Spleen (tissue), 11 donors: ENCODE measurements around the gene OSBPL7. TPM values are rescaled to one million over a fixed set of nuclear protein-coding genes. Genes with fewer than 3 reads are reported as not detected.

Experiments
- DNase-seq: peaks from one replicate; pipeline ENCODE4 v3.0.0-alpha.2; 2020
- H3K27ac ChIP-seq, 8 donors: fragments of 200-600 bp; sonication (generic) in 7 of 8; 1 replicate in 4 of 8; 2 replicates in 4 of 8; pipeline versions ENCODE4 v1.5.0 to v1.8.0; 2016 to 2021; ENCODE audit warnings: inconsistent platforms in 4 of 8, mild to moderate bottlenecking in 4 of 8, moderate library complexity in 1 of 8
- H3K27me3 ChIP-seq, 7 donors: fragments of 200-600 bp; sonication (generic) in 6 of 7; replicated peaks in 1 of 7; 1 replicate in 4 of 7; 2 replicates in 3 of 7; pipeline versions ENCODE4 v1.5.0 to v1.8.0; 2016 to 2021; ENCODE audit warnings: inconsistent platforms in 3 of 7, mild to moderate bottlenecking in 1 of 7
- H3K36me3 ChIP-seq, 6 donors: fragments of 200-600 bp; sonication (generic) in 5 of 6; 1 replicate in 4 of 6; 2 replicates in 2 of 6; pipeline versions ENCODE4 v1.5.0 to v1.8.0; 2016 to 2021; ENCODE audit warnings: inconsistent platforms in 2 of 6
- H3K4me1 ChIP-seq, 6 donors: fragments of 200-600 bp; sonication (generic) in 5 of 6; 1 replicate in 3 of 6; 2 replicates in 3 of 6; pipeline versions ENCODE4 v1.5.0 to v1.8.0; 2016 to 2021; ENCODE audit warnings: inconsistent platforms in 3 of 6
- H3K4me3 ChIP-seq, 8 donors: fragments of 200-600 bp; sonication (generic) in 7 of 8; 1 replicate in 4 of 8; 2 replicates in 4 of 8; pipeline versions ENCODE4 v1.5.0 to v1.8.0; 2016 to 2021; ENCODE audit warnings: inconsistent platforms in 4 of 8, mild to moderate bottlenecking in 4 of 8, moderate library complexity in 2 of 8
- H3K9me3 ChIP-seq, 8 donors: fragments of 200-600 bp; sonication (generic) in 7 of 8; 1 replicate in 4 of 8; 2 replicates in 4 of 8; pipeline versions ENCODE4 v1.5.0 to v1.8.0; 2016 to 2021; ENCODE audit warnings: inconsistent platforms in 4 of 8
- POLR2A ChIP-seq, 3 donors: fragments of 450-650 bp; IDR thresholded peaks; one replicate each; pipeline ENCODE4 v1.5.1; 2017; ENCODE audit warnings: antibody characterized with exemption in 3 of 3, mild to moderate bottlenecking in 1 of 3
- POLR2AphosphoS5 ChIP-seq, 3 donors: sonication (generic); formaldehyde crosslinking; IDR thresholded peaks; one replicate each; pipeline ENCODE4 v1.5.1; 2017; ENCODE audit warnings: antibody characterized with exemption in 3 of 3
- WGBS, 5 donors: extraction: QIAGEN DNeasy Blood & Tissue Kit in 3 of 5; methylation state at CpG; one replicate each; pipeline versions ENCODE4 v1.1.5 to v1.1.7; 2013 to 2018; 5-methylcytosine and 5-hydroxymethylcytosine counted together
- intact Hi-C: fragments of 100-400 bp; cut with DNase I; formaldehyde crosslinking; loops from one replicate; pipeline ENCODE4 v1.15.0; 2023; ENCODE audit warnings: low total_unique reads
- polyA plus RNA-seq, 3 donors: library from polyadenylated mRNA; stranded (reverse); fragments of 200-250 nt; gene quantifications; one replicate each; pipeline ENCODE4 v1.2.1, GENCODE V29; 2013
- total RNA-seq, 7 donors: library from RNA; depleted of rRNA in 3 of 7; stranded (reverse); fragments of >200 nt in 3 of 7; fragmentation: NEBNext Ultra II Directional in 4 of 7; extraction: Animal tissue kit (Norgen Biotek cat#: 25700) in 4 of 7; gene quantifications; one replicate each; pipeline versions ENCODE4 v1.1.0 to v1.2.1, GENCODE V29; 2016 to 2021
- TF ChIP-seq, protein P1 (sequence below), 11 experiments: fragments of 200-600 bp in 7 of 11; fragments of 450-650 bp in 4 of 11; sonication (generic) in 4 of 11; IDR thresholded peaks in 8 of 11; conservative IDR thresholded peaks in 3 of 11; 1 replicate in 7 of 11; 2 replicates in 4 of 11; pipeline versions ENCODE4 v1.4.0 to v1.8.0; 2016 to 2021; ENCODE audit warnings: antibody characterized with exemption in 11 of 11, inconsistent platforms in 4 of 11, mild to moderate bottlenecking in 1 of 11
- donor health status: healthy with polysubstance abuse.
- donor health status: DM: no; HTN: no; CAD: no; lungs with moderate emphysema.
- donor health status: DM: no; HTN: no; CAD: no.
- donor health status: Bipolar disorder and iron deficiency.
- donor health status: healthy.
- donor health status: DM: no; HTN: no; CAD: no.
- donor health status: DM: yes; HTN: yes; CAD: no.

Gene OSBPL7
- total and polyA plus RNA-seq, 10 donors = 7.7 to 33.3 (median 22.3) TPM

DNA sequence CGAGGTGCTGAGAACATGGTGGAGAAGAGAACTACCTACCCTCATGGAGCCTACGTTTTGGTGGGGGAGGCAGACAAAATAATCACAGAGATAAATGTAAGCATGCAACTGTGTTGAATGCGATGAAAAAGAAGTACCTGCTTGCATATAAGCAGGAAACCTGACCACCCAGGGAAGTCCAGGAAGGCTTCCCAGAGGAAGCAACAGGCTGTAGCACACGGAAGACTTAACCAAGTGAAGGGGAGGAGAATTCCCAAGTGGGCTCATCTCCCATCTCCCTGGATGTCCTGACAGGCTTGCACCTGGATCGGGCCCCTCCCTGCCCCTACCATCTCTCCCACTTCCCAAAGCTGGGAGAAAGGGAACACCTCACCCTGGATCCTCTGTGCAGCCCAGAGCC is 17.5 kb upstream of the OSBPL7 start:
- Histone ChIP-seq H3K4me3 (no peak overlapping the region), H3K9me3 (no peaks in the 10 kb centered on the region), H3K4me1 (peaks cover 21 to 94% (median 63%) of the 10 kb centered on the region in 6 donors), H3K27me3 (peaks cover 0 to 5% (median 0%) of the 10 kb centered on the region in 7 donors), H3K36me3 (peaks cover 0 to 42% (median 15%) of the 10 kb centered on the region in 6 donors), H3K27ac (peak overlapping the region in 1 of 8 donors; percentile 85)
- TF ChIP-seq POLR2AphosphoS5 (IDR thresholded peaks at IDR 0.05) (no peak), POLR2A (IDR thresholded peaks at IDR 0.05) (no peak)
- TF ChIP-seq, protein P1, sequence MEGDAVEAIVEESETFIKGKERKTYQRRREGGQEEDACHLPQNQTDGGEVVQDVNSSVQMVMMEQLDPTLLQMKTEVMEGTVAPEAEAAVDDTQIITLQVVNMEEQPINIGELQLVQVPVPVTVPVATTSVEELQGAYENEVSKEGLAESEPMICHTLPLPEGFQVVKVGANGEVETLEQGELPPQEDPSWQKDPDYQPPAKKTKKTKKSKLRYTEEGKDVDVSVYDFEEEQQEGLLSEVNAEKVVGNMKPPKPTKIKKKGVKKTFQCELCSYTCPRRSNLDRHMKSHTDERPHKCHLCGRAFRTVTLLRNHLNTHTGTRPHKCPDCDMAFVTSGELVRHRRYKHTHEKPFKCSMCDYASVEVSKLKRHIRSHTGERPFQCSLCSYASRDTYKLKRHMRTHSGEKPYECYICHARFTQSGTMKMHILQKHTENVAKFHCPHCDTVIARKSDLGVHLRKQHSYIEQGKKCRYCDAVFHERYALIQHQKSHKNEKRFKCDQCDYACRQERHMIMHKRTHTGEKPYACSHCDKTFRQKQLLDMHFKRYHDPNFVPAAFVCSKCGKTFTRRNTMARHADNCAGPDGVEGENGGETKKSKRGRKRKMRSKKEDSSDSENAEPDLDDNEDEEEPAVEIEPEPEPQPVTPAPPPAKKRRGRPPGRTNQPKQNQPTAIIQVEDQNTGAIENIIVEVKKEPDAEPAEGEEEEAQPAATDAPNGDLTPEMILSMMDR (IDR thresholded peaks at IDR 0.05 in 8 of 11, conservative IDR thresholded peaks at IDR 0.05 in 3 of 11) = no peak
- intact Hi-C loops = no loop called here
- WGBS, 5 donors = 84 to 95% (median 85%) methylated on average over 4 to 5 of the region's 5 CpGs
- DNase-seq = no peak

DNA sequence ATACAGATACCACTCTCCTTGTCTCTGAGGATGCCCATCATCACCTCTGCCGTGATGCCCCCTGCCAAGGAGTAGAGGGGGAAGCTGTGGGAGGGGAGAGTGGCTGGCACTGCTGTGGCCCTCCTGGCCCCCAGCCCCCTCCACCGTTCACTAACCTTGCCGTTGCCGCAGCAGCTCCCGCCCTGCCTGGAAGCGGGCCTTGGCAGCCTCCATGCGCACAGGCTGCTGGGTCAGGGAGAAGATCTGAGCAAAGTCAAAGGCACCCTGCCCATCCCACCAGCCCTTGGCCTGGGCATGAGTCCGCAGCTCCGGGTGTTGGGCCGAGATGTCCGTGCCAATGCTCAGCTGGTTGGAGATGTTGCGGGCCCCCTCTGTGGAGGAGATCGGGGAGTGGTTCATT is 17.0 kb upstream of the OSBPL7 start:
- peaks cover 0 to under 1% (median 0%) of the 10 kb centered on the region in 7 donors for H3K27me3 ChIP-seq
- WGBS, 5 donors = 91 to 97% (median 95%) methylated on average over 7 to 13 of the region's 13 CpGs
- no peak for TF ChIP-seq POLR2A (IDR thresholded peaks at IDR 0.05)
- TF ChIP-seq, protein P1 (IDR thresholded peaks at IDR 0.05 in 8 of 11, conservative IDR thresholded peaks at IDR 0.05 in 3 of 11) = no peak
- no peak for TF ChIP-seq POLR2AphosphoS5 (IDR thresholded peaks at IDR 0.05)
- intact Hi-C loops = no loop called here
- peaks cover 21 to 98% (median 67%) of the 10 kb centered on the region in 6 donors for H3K4me1 ChIP-seq
- no peak for DNase-seq
- peak overlapping the region in 5 of 8 donors; percentile 68 to 85 (median 79) for H3K27ac ChIP-seq
- H3K9me3 ChIP-seq = no peaks in the 10 kb centered on the region
- H3K36me3 ChIP-seq = peaks cover 0 to 42% (median 15%) of the 10 kb centered on the region in 6 donors
- no peak overlapping the region for H3K4me3 ChIP-seq

DNA sequence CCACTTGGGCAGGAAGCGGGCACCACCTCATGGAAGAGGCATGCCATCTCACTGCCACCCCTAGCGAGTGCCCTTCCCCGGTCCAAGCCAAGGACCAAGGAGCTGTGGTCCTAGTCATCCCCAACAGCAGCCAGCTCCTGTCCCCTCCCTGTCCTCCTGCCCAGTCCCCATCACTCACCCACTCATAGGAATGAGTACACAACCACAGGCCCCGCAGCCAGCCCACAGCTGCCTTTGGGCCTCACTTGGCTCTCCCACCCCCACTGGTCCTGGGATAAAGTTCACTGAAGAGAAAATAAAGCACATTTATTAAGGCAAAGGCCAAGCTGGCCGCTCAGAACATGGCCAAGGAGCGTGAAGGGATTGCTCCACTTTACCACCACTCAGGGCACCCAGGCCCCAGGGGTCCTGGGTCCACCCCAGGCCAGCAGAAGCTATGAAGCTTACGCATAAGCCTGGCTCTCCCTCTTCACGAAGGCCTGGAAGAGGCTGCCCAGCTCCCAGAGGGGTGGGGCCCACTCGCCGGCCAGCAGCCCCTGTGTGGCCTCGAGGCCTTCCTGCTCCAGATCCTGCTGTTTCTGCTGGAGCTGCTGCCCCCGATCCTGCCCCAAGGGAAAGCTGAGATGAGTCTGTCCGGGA is 15.9 kb upstream of the OSBPL7 start:
- Histone ChIP-seq H3K4me3 (no peak overlapping the region), H3K27me3 (no peaks in the 10 kb centered on the region), H3K36me3 (peaks cover 0 to 42% (median 15%) of the 10 kb centered on the region in 6 donors), H3K4me1 (peaks cover 21 to 96% (median 67%) of the 10 kb centered on the region in 6 donors), H3K27ac (peak overlapping the region; percentile 57 to 85 (median 74)), H3K9me3 (no peaks in the 10 kb centered on the region)
- intact Hi-C loops = no loop called here
- TF ChIP-seq, protein P1 (IDR thresholded peaks at IDR 0.05 in 8 of 11, conservative IDR thresholded peaks at IDR 0.05 in 3 of 11) = no peak
- TF ChIP-seq POLR2A (IDR thresholded peaks at IDR 0.05) (no peak), POLR2AphosphoS5 (IDR thresholded peaks at IDR 0.05) (peak in 2 of 3 donors; percentile 59 to 61)
- 72 to 81% (median 77%) methylated on average over 9 to 13 of the region's 13 CpGs for WGBS, 5 donors
- no peak for DNase-seq

DNA sequence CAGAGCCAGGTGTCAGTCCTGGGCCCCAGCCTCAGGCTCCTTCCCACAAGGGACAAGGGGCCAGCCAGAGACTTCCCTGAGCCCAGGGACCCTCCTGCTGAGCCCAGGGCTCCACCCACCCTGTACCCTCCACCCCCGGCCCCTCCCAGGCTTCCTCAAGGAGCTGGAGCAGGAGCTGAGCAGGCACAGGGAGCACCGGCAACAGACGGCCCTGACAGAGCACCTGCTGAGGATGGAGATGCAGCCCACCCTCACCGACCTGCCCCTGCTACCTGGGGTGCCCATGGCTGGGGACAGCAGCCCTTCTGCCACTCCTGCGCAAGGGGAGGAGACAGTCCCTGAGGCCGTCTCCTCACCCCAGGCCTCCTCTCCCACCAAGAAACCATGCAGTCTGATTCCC is 15.0 kb upstream of the OSBPL7 start:
- no peak for TF ChIP-seq POLR2A (IDR thresholded peaks at IDR 0.05)
- TF ChIP-seq POLR2AphosphoS5 (IDR thresholded peaks at IDR 0.05) = no peak
- TF ChIP-seq, protein P1 (IDR thresholded peaks at IDR 0.05 in 8 of 11, conservative IDR thresholded peaks at IDR 0.05 in 3 of 11) = no peak
- H3K27ac ChIP-seq = peak overlapping the region; percentile 57 to 85 (median 74)
- peaks cover 0 to 42% (median 15%) of the 10 kb centered on the region in 6 donors for H3K36me3 ChIP-seq
- DNase-seq = no peak
- H3K4me3 ChIP-seq = no peak overlapping the region
- H3K27me3 ChIP-seq = no peaks in the 10 kb centered on the region
- WGBS, 5 donors = 80 to 100% (median 90%) methylated on average over 2 to 6 of the region's 6 CpGs
- intact Hi-C loops = no loop called here
- H3K9me3 ChIP-seq = no peaks in the 10 kb centered on the region
- peaks cover 20 to 96% (median 70%) of the 10 kb centered on the region in 6 donors for H3K4me1 ChIP-seq
